H9 (cell line): ENCODE measurements around the gene STRIP1. TPM values are rescaled to one million over a fixed set of nuclear protein-coding genes. Genes with fewer than 3 reads are reported as not detected.

Source experiments
- DNase-seq: peaks from one replicate; pipeline ENCODE4 v3.0.0-alpha.2; 2017
- H2AFZ ChIP-seq: one replicate; pipeline ENCODE4 v1.6.1; 2013; ENCODE audit warnings: mild to moderate bottlenecking, low read length, control low read depth, moderate library complexity
- H2AK5ac ChIP-seq: 2 replicates; pipeline ENCODE4 v1.6.1; 2013; ENCODE audit warnings: low read length, control low read depth, mixed read lengths; ENCODE audit not compliant: insufficient read length
- H2BK120ac ChIP-seq: one replicate; pipeline ENCODE4 v1.6.1; 2013; ENCODE audit warnings: low read depth, mild to moderate bottlenecking, low read length, control low read depth, inconsistent platforms; ENCODE audit not compliant: poor library complexity, severe bottlenecking
- H2BK12ac ChIP-seq: 2 replicates; pipeline ENCODE4 v1.6.1; 2013; ENCODE audit warnings: low read length, control low read depth, mixed read lengths, low read depth; ENCODE audit not compliant: insufficient read length
- H2BK15ac ChIP-seq: 2 replicates; pipeline ENCODE4 v1.6.1; 2013; ENCODE audit warnings: low read depth, low read length, control low read depth
- H2BK20ac ChIP-seq: one replicate; pipeline ENCODE4 v1.6.1; 2013; ENCODE audit warnings: low read depth, mild to moderate bottlenecking, low read length, control low read depth, inconsistent platforms; ENCODE audit not compliant: poor library complexity, severe bottlenecking
- H2BK5ac ChIP-seq: 2 replicates; pipeline ENCODE4 v1.6.1; 2013; ENCODE audit warnings: low read length, control low read depth, mixed read lengths; ENCODE audit not compliant: insufficient read length
- H3K14ac ChIP-seq: 2 replicates; pipeline ENCODE4 v1.6.1; 2013; ENCODE audit warnings: low read length, control low read depth; ENCODE audit not compliant: insufficient read depth
- H3K18ac ChIP-seq: 2 replicates; pipeline ENCODE4 v1.6.1; 2013; ENCODE audit warnings: low read depth, mild to moderate bottlenecking, mixed read lengths, low read length, control low read depth; ENCODE audit not compliant: insufficient read length
- H3K23ac ChIP-seq: 2 replicates; pipeline ENCODE4 v1.6.1; 2013; ENCODE audit warnings: low read length, control low read depth, mixed read lengths, low read depth; ENCODE audit not compliant: insufficient read length
- H3K23me2 ChIP-seq: 2 replicates; pipeline ENCODE4 v1.6.1; 2013; ENCODE audit warnings: low read depth, mild to moderate bottlenecking, mixed read lengths, low read length, control low read depth; ENCODE audit not compliant: insufficient read length, poor library complexity, severe bottlenecking
- H3K27ac ChIP-seq: 2 replicates; pipeline ENCODE4 v1.5.1; 2013; ENCODE audit warnings: low read length, control low read depth, mixed read lengths, low read depth; ENCODE audit not compliant: insufficient read length
- H3K27me3 ChIP-seq: 2 replicates; pipeline ENCODE4 v1.6.1; 2013; ENCODE audit warnings: low read length, control low read depth, inconsistent platforms; ENCODE audit not compliant: insufficient read depth
- H3K4ac ChIP-seq: 2 replicates; pipeline ENCODE4 v1.6.1; 2013; ENCODE audit warnings: low read depth, mild to moderate bottlenecking, control low read depth, inconsistent platforms, low read length, moderate library complexity
- H3K4me1 ChIP-seq: 2 replicates; pipeline ENCODE4 v1.6.1; 2013; ENCODE audit warnings: low read length, control low read depth, inconsistent platforms; ENCODE audit not compliant: insufficient read depth
- H3K4me2 ChIP-seq: 2 replicates; pipeline ENCODE4 v1.6.1; 2013; ENCODE audit warnings: low read length, control low read depth, mixed read lengths; ENCODE audit not compliant: insufficient read length, insufficient read depth
- H3K56ac ChIP-seq: 2 replicates; pipeline ENCODE4 v1.6.1; 2013; ENCODE audit warnings: low read depth, mild to moderate bottlenecking, mixed read lengths, low read length, control low read depth; ENCODE audit not compliant: insufficient read length
- H3K79me1 ChIP-seq: 2 replicates; pipeline ENCODE4 v1.6.1; 2013; ENCODE audit warnings: low read depth, mild to moderate bottlenecking, moderate library complexity, low read length, control low read depth, inconsistent platforms; ENCODE audit not compliant: insufficient read depth, poor library complexity, severe bottlenecking
- H3K79me2 ChIP-seq: 2 replicates; pipeline ENCODE4 v1.6.1; 2013; ENCODE audit warnings: low read length, control low read depth, inconsistent platforms; ENCODE audit not compliant: insufficient read depth
- H3K9ac ChIP-seq: 2 replicates; pipeline ENCODE4 v1.6.1; 2013; ENCODE audit warnings: low read length, control low read depth, mixed read lengths; ENCODE audit not compliant: insufficient read length; ENCODE audit errors: extremely low read depth
- H3K9me3 ChIP-seq: one replicate; pipeline ENCODE4 v1.6.1; 2013; ENCODE audit warnings: low read depth, low read length, inconsistent platforms; ENCODE audit not compliant: control insufficient read depth
- H3T11ph ChIP-seq: one replicate; pipeline ENCODE4 v1.6.1; 2013; ENCODE audit warnings: mild to moderate bottlenecking, low read length, control low read depth, inconsistent platforms
- H4K20me1 ChIP-seq: one replicate; pipeline ENCODE4 v1.6.1; 2013; ENCODE audit not compliant: control insufficient read depth, insufficient read length, insufficient read depth
- H4K5ac ChIP-seq: 2 replicates; pipeline ENCODE4 v1.6.1; 2013; ENCODE audit warnings: low read depth, mild to moderate bottlenecking, mixed read lengths, low read length, control low read depth; ENCODE audit not compliant: insufficient read length
- H4K8ac ChIP-seq: replicated peaks from 2 replicates; pipeline ENCODE4 v1.6.1; 2013; ENCODE audit warnings: low read length, control low read depth, mixed read lengths, low read depth; ENCODE audit not compliant: insufficient read length
- H4K91ac ChIP-seq: 2 replicates; pipeline ENCODE4 v1.6.1; 2013; ENCODE audit warnings: low read depth, mild to moderate bottlenecking, moderate library complexity, mixed read lengths, low read length, control low read depth; ENCODE audit not compliant: insufficient read length
- H3K27ac Mint-ChIP-seq, 3 experiments: 2 replicates in 2 of 3; 3 replicates in 1 of 3; pipeline ENCODE4 v1.8.0; 2020 to 2021; ENCODE audit warnings: mixed read lengths in 3 of 3, mild to moderate bottlenecking in 1 of 3, moderate library complexity in 1 of 3
- H3K27me3 Mint-ChIP-seq: 2 replicates; pipeline ENCODE4 v1.8.0; 2021; ENCODE audit warnings: low read depth, mild to moderate bottlenecking, moderate library complexity, mixed read lengths
- H3K36me3 Mint-ChIP-seq, 3 experiments: 2 replicates in 2 of 3; 3 replicates in 1 of 3; pipeline ENCODE4 v1.8.0; 2020 to 2021; ENCODE audit warnings: low read depth in 3 of 3, mixed read lengths in 3 of 3; ENCODE audit not compliant: insufficient read depth in 1 of 3
- H3K4me1 Mint-ChIP-seq, 2 experiments: 2 replicates each; pipeline ENCODE4 v1.8.0; 2020; ENCODE audit warnings: mixed read lengths in 2 of 2
- H3K4me3 Mint-ChIP-seq, 2 experiments: 2 replicates in 1 of 2; 3 replicates in 1 of 2; pipeline ENCODE4 v1.8.0; 2020 to 2021; ENCODE audit warnings: mild to moderate bottlenecking in 2 of 2, mixed read lengths in 2 of 2, moderate library complexity in 1 of 2
- H3K9me3 Mint-ChIP-seq, 2 experiments: 2 replicates in 1 of 2; 3 replicates in 1 of 2; pipeline ENCODE4 v1.8.0; 2020; ENCODE audit warnings: mild to moderate bottlenecking in 2 of 2, mixed read lengths in 2 of 2, moderate library complexity in 1 of 2
- WGBS: extraction: QIAGEN DNeasy Blood & Tissue Kit; methylation state at CpG from one replicate; pipeline ENCODE4 v1.1.7; 2013; ENCODE audit warnings: missing lambda C conversion rate, low lambda C conversion rate, mixed read lengths; ENCODE audit not compliant: insufficient read length; ENCODE audit errors: extremely low coverage; 5-methylcytosine and 5-hydroxymethylcytosine counted together
- total RNA-seq: library from RNA; stranded (reverse); gene quantifications from 2 replicates; pipeline ENCODE4 v1.2.1, GENCODE V29; 2021
- TF ChIP-seq, protein P1 (sequence below): fragments of 200-600 bp; sonication (generic); conservative IDR thresholded peaks from 3 replicates; pipeline ENCODE4 v1.8.0; 2021; ENCODE audit warnings: antibody characterized with exemption, mild to moderate bottlenecking

The STRIP1 gene
- total RNA-seq, 1 experiment from 2014 or later = 43.6 TPM

DNA sequence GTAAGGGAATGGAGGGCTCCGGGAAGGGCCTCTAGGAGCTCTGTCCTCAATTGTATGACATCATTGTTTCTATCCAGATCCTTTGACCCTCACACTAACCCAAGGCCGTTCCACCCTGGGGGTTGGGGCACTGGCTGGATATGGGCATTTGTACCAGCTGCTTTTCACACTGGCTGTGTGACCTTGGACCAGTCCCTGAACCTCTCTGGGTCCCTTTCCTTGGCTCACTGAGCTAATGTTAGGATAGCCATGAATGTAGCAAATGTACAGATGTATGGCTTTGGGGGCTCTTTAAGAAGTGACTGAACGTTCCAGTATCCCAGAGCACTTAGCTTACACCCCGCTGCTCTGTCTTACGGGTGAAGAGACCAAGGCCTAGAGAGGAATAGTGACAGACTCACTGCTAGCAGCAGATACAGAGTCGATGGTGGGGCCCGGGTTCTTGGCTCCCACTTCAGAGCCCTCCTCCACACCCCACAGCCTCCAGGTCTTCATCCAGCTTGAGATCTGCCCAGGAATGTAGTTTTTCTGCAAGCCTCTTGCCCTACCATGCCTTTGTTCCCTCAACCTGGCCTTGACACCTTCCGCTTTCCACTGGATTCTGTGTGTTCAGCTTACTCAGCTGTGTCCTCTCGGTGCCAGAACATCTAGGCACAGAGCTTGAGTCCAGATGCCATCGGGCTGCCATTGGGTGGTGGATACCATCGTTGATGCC is 63.2 kb downstream of the STRIP1 start:
- Histone ChIP-seq H4K91ac (no peak overlapping the region), H3K23ac (no peak overlapping the region), H2BK20ac (no peak overlapping the region), H4K8ac (no peak overlapping the region), H3K14ac (no peak overlapping the region), H4K5ac (no peak overlapping the region), H3K4me1 (no peaks in the 10 kb centered on the region), H3K56ac (no peak overlapping the region), H2BK15ac (no peak overlapping the region), H3K4ac (no peak overlapping the region), H3K79me2 (no peaks in the 10 kb centered on the region), H2AK5ac (no peak overlapping the region), H3K9me3 (no peaks in the 10 kb centered on the region), H3T11ph (no peak overlapping the region), H2BK120ac (no peak overlapping the region), H2BK5ac (no peak overlapping the region), H2AFZ (no peak overlapping the region), H4K20me1 (no peaks in the 10 kb centered on the region), H3K4me2 (no peak overlapping the region), H3K27ac (no peak overlapping the region), H3K18ac (no peak overlapping the region), H3K79me1 (no peaks in the 10 kb centered on the region), H2BK12ac (no peak overlapping the region), H3K27me3 (no peaks in the 10 kb centered on the region), H3K23me2 (no peaks in the 10 kb centered on the region), H3K9ac (no peak overlapping the region)
- TF ChIP-seq, protein P1, sequence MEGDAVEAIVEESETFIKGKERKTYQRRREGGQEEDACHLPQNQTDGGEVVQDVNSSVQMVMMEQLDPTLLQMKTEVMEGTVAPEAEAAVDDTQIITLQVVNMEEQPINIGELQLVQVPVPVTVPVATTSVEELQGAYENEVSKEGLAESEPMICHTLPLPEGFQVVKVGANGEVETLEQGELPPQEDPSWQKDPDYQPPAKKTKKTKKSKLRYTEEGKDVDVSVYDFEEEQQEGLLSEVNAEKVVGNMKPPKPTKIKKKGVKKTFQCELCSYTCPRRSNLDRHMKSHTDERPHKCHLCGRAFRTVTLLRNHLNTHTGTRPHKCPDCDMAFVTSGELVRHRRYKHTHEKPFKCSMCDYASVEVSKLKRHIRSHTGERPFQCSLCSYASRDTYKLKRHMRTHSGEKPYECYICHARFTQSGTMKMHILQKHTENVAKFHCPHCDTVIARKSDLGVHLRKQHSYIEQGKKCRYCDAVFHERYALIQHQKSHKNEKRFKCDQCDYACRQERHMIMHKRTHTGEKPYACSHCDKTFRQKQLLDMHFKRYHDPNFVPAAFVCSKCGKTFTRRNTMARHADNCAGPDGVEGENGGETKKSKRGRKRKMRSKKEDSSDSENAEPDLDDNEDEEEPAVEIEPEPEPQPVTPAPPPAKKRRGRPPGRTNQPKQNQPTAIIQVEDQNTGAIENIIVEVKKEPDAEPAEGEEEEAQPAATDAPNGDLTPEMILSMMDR = no peak
- H3K4me1 Mint-ChIP-seq = peaks cover 0 to 5% of the 10 kb centered on the region in 2 experiments; a peak in 1 of 4 replicates
- H3K4me3 Mint-ChIP-seq = no peak overlapping the region
- no peak overlapping the region for H3K27ac Mint-ChIP-seq
- no peaks in the 10 kb centered on the region; a peak in 1 of 7 replicates for H3K36me3 Mint-ChIP-seq
- H3K9me3 Mint-ChIP-seq = peaks cover 0 to 2% of the 10 kb centered on the region in 2 experiments; a peak in 1 of 5 replicates
- WGBS = no CpG with 5 or more reads among the region's 11 CpGs
- H3K27me3 Mint-ChIP-seq = peaks cover 27% of the 10 kb centered on the region
- no peak for DNase-seq
